GM23338 (cell line): ENCODE measurements around the gene ABR.
A peak's percentile ranks its signal among the peaks of the same experiment; 100 is the strongest.

Experiments used
- CREB1 ChIP-seq: fragments of 250-450 bp; sonication (Bioruptor Pico); IDR thresholded peaks from 2 replicates; pipeline ENCODE4 v1.5.0; 2020; ENCODE audit warnings: low read depth, mild to moderate bottlenecking, moderate library complexity
- CTCF ChIP-seq, 2 experiments: fragments of 200-600 bp in 1 of 2; sonication (generic) in 1 of 2; conservative IDR thresholded peaks; 2 replicates each; pipeline versions ENCODE4 v1.5.1 to v1.6.1; 2016 to 2017; ENCODE audit warnings: antibody characterized with exemption in 2 of 2, low read depth in 2 of 2, mild to moderate bottlenecking in 2 of 2, moderate library complexity in 1 of 2
- EZH2 ChIP-seq: fragments of 200-600 bp; sonication (generic); IDR thresholded peaks from one replicate; pipeline ENCODE4 v1.8.0; 2017; ENCODE audit warnings: antibody characterized with exemption, mild to moderate bottlenecking, low read depth; ENCODE audit not compliant: unreplicated experiment
- NANOG ChIP-seq: IDR thresholded peaks from 2 replicates; pipeline ENCODE4 v1.6.1; 2016; ENCODE audit warnings: antibody characterized with exemption, borderline replicate concordance

- peak; percentile 95 to 97 for TF ChIP-seq CTCF (conservative IDR thresholded peaks at IDR 0.05; ENCODE audit: low read depth in 2 of 2)
- TF ChIP-seq EZH2: no peak
- TF ChIP-seq CREB1 (CRISPR knock-in tag): no peak
- no peak for TF ChIP-seq NANOG
Observed at GRCh38 chr17:1186923-1187771, 7.4 kb upstream of the ABR start.
